Measurements from ENCODE around the gene YEATS4. TPM values are rescaled to one million over a fixed set of nuclear protein-coding genes. Genes with fewer than 3 reads are reported as not detected.

YEATS4 gene
- total RNA-seq, 6 experiments from 2014 or later: 7.3 to 11.1 (median 10.4) TPM

DNA sequence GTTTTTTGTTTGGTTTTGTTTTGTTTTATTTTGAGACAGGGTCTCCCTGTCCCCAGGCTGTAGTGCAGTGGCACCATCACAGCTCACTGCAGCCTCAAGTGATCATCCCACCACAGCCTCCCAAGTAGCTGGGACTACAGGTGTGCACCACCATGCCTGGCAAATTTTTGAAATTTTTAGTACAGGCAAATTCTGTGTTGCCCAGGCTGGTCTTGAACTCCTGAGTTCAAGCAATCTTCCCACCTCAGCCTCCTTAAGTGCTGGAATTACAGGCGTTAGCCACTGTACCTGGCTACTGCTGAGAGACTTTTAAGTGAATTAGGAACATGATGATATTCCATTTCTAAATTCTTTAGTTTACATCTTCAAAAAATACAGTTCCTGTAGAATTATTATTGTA is 8.8 kb upstream of the YEATS4 start:
- H3K9me3 Mint-ChIP-seq: no peaks in the 10 kb centered on the region
- no peak for DNase-seq
- H3K27me3 Mint-ChIP-seq (ENCODE audit: insufficient read depth): peaks cover 8% of the 10 kb centered on the region; the same call in 1 of the 2 replicates
- H3K36me3 Mint-ChIP-seq (ENCODE audit: low read depth): no peaks in the 10 kb centered on the region
- TF ChIP-seq, protein P1, sequence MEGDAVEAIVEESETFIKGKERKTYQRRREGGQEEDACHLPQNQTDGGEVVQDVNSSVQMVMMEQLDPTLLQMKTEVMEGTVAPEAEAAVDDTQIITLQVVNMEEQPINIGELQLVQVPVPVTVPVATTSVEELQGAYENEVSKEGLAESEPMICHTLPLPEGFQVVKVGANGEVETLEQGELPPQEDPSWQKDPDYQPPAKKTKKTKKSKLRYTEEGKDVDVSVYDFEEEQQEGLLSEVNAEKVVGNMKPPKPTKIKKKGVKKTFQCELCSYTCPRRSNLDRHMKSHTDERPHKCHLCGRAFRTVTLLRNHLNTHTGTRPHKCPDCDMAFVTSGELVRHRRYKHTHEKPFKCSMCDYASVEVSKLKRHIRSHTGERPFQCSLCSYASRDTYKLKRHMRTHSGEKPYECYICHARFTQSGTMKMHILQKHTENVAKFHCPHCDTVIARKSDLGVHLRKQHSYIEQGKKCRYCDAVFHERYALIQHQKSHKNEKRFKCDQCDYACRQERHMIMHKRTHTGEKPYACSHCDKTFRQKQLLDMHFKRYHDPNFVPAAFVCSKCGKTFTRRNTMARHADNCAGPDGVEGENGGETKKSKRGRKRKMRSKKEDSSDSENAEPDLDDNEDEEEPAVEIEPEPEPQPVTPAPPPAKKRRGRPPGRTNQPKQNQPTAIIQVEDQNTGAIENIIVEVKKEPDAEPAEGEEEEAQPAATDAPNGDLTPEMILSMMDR (IDR thresholded peaks at IDR 0.05): no peak
- H3K4me3 Mint-ChIP-seq: no peak overlapping the region
- no peaks in the 10 kb centered on the region for H3K4me1 Mint-ChIP-seq (ENCODE audit: low read depth)
- no peak overlapping the region for H3K27ac Mint-ChIP-seq

- TF ChIP-seq, protein P1 (IDR thresholded peaks at IDR 0.05): no peak
- no peak overlapping the region for H3K27ac Mint-ChIP-seq
- H3K27me3 Mint-ChIP-seq (ENCODE audit: insufficient read depth): peaks cover 8% of the 10 kb centered on the region; the same call in 1 of the 2 replicates
- no peaks in the 10 kb centered on the region for H3K4me1 Mint-ChIP-seq (ENCODE audit: low read depth)
- H3K9me3 Mint-ChIP-seq: no peaks in the 10 kb centered on the region
- no peak overlapping the region for H3K4me3 Mint-ChIP-seq
- DNase-seq: no peak
- no peaks in the 10 kb centered on the region for H3K36me3 Mint-ChIP-seq (ENCODE audit: low read depth)
These were observed 7.9 kb upstream of the YEATS4 start for GRCh38 chr12:69351462-69352236.

DNA sequence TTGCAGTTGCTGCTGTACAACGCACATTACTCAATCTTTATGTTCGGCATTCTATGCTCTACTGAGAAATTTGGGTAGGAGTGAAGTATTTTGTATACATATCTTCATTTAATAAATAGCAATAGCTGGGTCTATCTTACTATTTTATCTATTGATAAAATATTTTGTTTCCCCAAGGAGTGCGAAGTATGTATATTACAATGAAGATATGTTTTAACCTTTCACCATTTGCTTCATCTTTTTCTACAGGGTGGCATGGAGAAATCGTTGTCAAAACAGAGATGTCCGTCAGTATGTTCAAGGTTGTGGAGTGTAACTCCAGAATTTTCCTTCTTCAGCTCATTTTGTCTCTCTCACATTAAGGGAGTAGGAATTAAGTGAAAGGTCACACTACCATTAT is 6.6 kb upstream of the YEATS4 start:
- H3K27ac Mint-ChIP-seq: no peak overlapping the region
- H3K36me3 Mint-ChIP-seq (ENCODE audit: low read depth): no peaks in the 10 kb centered on the region
- no peak for DNase-seq
- H3K9me3 Mint-ChIP-seq: no peaks in the 10 kb centered on the region
- TF ChIP-seq, protein P1 (IDR thresholded peaks at IDR 0.05): no peak
- H3K27me3 Mint-ChIP-seq (ENCODE audit: insufficient read depth): peaks cover 10% of the 10 kb centered on the region
- peaks cover 6% of the 10 kb centered on the region for H3K4me1 Mint-ChIP-seq (ENCODE audit: low read depth)
- H3K4me3 Mint-ChIP-seq: no peak overlapping the region

GRCh38 chr12:69354172-69354555 is 5.4 kb upstream of the YEATS4 start:
- Mint-ChIP-seq H3K27me3 (ENCODE audit: insufficient read depth) (peaks cover 4% of the 10 kb centered on the region), H3K27ac (no peak overlapping the region), H3K4me1 (ENCODE audit: low read depth) (peaks cover 15% of the 10 kb centered on the region), H3K36me3 (ENCODE audit: low read depth) (no peaks in the 10 kb centered on the region), H3K9me3 (no peaks in the 10 kb centered on the region), H3K4me3 (no peak overlapping the region)
- TF ChIP-seq, protein P1 (IDR thresholded peaks at IDR 0.05): no peak
- no peak for DNase-seq

DNA sequence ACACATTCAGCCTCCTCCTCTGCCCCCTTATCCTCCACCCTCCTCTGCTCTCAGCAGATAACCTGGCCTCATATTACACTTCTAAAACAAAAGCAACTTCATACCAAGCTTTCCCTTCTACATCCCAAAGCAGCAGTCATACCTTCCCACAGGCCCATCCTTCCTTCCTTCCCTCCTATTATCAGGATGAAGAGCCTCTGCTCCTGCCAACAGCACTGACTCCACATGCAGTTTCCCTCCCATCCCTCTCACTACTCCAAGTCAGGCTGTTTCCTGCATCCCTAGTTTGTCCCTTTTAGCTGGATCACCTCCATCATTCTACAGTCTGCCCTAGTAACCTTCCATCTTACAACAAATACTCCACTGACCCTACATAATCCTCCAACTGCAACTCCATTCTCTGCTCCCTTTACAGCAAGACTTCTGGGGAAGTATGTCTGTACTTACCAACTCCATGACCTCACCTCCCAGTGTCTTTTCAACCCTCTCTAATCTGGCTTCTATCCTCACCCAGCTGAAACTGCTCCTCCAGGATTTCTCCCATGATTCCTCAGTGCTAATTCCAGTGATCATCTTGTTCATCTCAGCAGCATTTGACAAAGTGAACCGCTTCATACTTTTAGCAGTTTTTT is 4.9 kb upstream of the YEATS4 start:
- no peaks in the 10 kb centered on the region for H3K9me3 Mint-ChIP-seq
- H3K27ac Mint-ChIP-seq: no peak overlapping the region
- DNase-seq: no peak
- no peaks in the 10 kb centered on the region for H3K36me3 Mint-ChIP-seq (ENCODE audit: low read depth)
- TF ChIP-seq, protein P1 (IDR thresholded peaks at IDR 0.05): no peak
- H3K4me3 Mint-ChIP-seq: no peak overlapping the region
- H3K27me3 Mint-ChIP-seq (ENCODE audit: insufficient read depth): peaks cover 4% of the 10 kb centered on the region
- peaks cover 20% of the 10 kb centered on the region for H3K4me1 Mint-ChIP-seq (ENCODE audit: low read depth)

Data from HFFc6 (cell line).